Neutrophil (primary cell): ENCODE results near the gene TJAP1.
"Not testable (repeated sequence)": the region's sequence is repeated elsewhere in the genome, so short reads cannot be mapped to it uniquely, and the experiment has no call there.

Source experiments
- H3K27ac ChIP-seq: fragments of 200-600 bp; sonication (generic); 2 replicates; pipeline ENCODE4 v1.5.1; 2016; ENCODE audit warnings: mild to moderate bottlenecking, moderate library complexity
- H3K27me3 ChIP-seq: fragments of 200-600 bp; sonication (generic); 2 replicates; pipeline ENCODE4 v1.6.0; 2016; ENCODE audit warnings: mild to moderate bottlenecking
- H3K36me3 ChIP-seq: fragments of 200-600 bp; sonication (generic); 2 replicates; pipeline ENCODE4 v1.5.1; 2017
- H3K4me1 ChIP-seq, 2 experiments: fragments of 200-600 bp in 1 of 2; sonication (generic) in 1 of 2; 1 replicate in 1 of 2; 2 replicates in 1 of 2; pipeline versions ENCODE4 v1.5.1 to v1.6.1; 2013 to 2016; ENCODE audit warnings: low read depth in 1 of 2, low read length in 1 of 2, mild to moderate bottlenecking in 1 of 2, moderate library complexity in 1 of 2; ENCODE audit not compliant: control insufficient read depth in 1 of 2, insufficient read depth in 1 of 2
- H3K4me3 ChIP-seq, 2 experiments: fragments of 200-600 bp in 1 of 2; sonication (generic) in 1 of 2; 1 replicate in 1 of 2; 2 replicates in 1 of 2; pipeline ENCODE4 v1.5.1; 2013 to 2016; ENCODE audit warnings: low read depth in 1 of 2, low read length in 1 of 2, mild to moderate bottlenecking in 1 of 2, moderate library complexity in 1 of 2
- H3K9me3 ChIP-seq: fragments of 200-600 bp; sonication (generic); 2 replicates; pipeline ENCODE4 v1.5.1; 2016
- TF ChIP-seq, protein P1 (sequence below): fragments of 200-600 bp; sonication (generic); IDR thresholded peaks from 2 replicates; pipeline ENCODE4 v1.5.1; 2016; ENCODE audit warnings: antibody characterized with exemption

TJAP1 gene

DNA sequence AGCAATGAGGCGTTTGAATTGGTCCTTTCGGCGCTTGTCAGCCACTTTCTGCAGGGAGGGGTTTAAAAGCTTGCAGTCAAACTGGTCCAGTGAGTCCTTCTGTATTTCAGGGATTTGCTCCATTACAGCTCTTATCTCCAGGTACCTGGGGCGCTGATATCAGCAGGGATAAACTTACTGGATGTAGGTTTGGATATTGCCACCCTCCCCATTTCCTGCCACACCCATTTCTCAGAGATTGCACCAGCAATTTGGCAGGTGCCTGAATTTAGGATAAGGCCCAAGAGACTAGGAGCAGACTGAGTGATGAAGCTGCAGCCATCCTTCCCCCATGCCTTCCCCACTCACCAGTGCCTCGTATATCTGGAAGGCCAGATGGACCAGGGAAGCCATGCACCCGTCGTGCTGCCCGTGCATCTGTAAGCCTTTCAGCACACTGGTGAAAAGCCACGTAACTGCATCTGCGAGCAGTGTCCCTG is 47.2 kb downstream of the TJAP1 start:
- H3K36me3 ChIP-seq: peaks cover 60% of the 10 kb centered on the region
- H3K27me3 ChIP-seq: no peaks in the 10 kb centered on the region
- TF ChIP-seq, protein P1, sequence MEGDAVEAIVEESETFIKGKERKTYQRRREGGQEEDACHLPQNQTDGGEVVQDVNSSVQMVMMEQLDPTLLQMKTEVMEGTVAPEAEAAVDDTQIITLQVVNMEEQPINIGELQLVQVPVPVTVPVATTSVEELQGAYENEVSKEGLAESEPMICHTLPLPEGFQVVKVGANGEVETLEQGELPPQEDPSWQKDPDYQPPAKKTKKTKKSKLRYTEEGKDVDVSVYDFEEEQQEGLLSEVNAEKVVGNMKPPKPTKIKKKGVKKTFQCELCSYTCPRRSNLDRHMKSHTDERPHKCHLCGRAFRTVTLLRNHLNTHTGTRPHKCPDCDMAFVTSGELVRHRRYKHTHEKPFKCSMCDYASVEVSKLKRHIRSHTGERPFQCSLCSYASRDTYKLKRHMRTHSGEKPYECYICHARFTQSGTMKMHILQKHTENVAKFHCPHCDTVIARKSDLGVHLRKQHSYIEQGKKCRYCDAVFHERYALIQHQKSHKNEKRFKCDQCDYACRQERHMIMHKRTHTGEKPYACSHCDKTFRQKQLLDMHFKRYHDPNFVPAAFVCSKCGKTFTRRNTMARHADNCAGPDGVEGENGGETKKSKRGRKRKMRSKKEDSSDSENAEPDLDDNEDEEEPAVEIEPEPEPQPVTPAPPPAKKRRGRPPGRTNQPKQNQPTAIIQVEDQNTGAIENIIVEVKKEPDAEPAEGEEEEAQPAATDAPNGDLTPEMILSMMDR: no peak
- H3K9me3 ChIP-seq: no peaks in the 10 kb centered on the region
- no peak overlapping the region for H3K27ac ChIP-seq
- H3K4me3 ChIP-seq: no peak overlapping the region
- peaks cover 5% of the 10 kb centered on the region in 2 experiments for H3K4me1 ChIP-seq

GRCh38 chr6:43532201-43532600 is 54.8 kb downstream of the TJAP1 start:
- TF ChIP-seq, protein P1: no peak
- Histone ChIP-seq H3K4me1 (no peaks in the 10 kb centered on the region), H3K9me3 (no peaks in the 10 kb centered on the region), H3K27me3 (no peaks in the 10 kb centered on the region), H3K36me3 (peaks cover 35% of the 10 kb centered on the region), H3K27ac (no peak overlapping the region), H3K4me3 (no peak overlapping the region)

- H3K4me1 ChIP-seq, H3K9me3 ChIP-seq, H3K27me3 ChIP-seq, H3K27ac ChIP-seq, H3K4me3 ChIP-seq: not testable (repeated sequence)
- peaks cover 22% of the 10 kb centered on the region for H3K36me3 ChIP-seq
These were observed 61.6 kb downstream of the TJAP1 start for GRCh38 chr6:43538986-43539385.

DNA sequence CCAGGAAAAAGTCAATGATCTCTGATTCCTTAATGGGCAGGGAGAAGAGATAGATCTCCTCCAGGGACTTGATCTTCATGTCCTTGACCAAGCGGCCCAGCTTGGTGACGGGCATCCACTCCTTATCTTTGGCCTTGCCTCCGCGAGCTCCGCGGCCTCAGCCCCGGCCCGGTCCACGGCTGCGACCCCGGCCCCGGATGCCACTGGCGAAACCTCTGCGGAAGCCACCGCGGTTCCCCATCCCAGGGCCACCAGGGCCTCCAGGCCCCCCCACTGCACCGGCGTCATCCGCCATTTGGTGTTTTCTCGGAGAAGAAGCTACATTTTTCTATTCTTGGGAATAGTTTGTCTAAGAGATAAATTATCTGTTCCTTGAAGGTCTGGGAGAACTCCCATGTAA is 62.0 kb downstream of the TJAP1 start:
- H3K36me3 ChIP-seq: peaks cover 22% of the 10 kb centered on the region
- not testable (repeated sequence) for H3K4me1 ChIP-seq, H3K27ac ChIP-seq, H3K9me3 ChIP-seq, H3K27me3 ChIP-seq, H3K4me3 ChIP-seq

GRCh38 chr6:43540507-43540906 is 63.1 kb downstream of the TJAP1 start:
- TF ChIP-seq, protein P1: no peak
- H3K27ac ChIP-seq: no peak overlapping the region
- H3K4me1 ChIP-seq: no peaks in the 10 kb centered on the region
- no peaks in the 10 kb centered on the region for H3K27me3 ChIP-seq
- no peak overlapping the region for H3K4me3 ChIP-seq
- no peaks in the 10 kb centered on the region for H3K9me3 ChIP-seq
- H3K36me3 ChIP-seq: peaks cover 29% of the 10 kb centered on the region

DNA sequence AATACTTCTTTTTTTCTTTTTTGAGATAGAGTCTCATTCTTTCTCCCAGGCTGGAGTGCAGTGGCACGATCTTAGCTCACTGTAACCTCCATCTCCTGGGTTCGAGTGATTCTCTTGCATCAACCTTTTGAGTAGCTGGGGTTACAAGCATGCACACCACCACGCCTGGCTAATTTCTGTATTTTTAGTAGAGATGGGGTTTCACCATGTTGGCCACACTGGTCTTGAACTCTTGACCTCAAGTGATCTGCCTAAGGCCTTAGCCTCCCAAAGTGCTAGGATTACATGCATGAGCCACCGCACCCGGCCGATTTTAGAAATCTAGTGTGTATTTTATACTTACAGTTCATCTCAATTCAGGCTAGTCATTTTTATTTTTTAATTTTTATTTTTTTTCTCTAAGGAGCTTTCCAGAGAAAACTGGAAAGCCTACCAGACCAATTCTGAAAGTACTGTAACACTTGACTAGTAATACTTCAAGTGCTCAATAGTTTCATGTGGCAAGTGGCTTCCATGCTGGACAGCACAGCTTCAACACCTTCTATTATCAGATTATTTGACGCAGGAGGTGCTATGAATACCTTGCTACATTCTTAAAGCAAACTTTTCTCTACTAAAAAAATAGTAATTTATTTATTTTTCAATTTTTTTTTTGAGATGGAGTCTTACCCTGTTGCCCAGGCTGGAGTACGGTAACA is 64.6 kb downstream of the TJAP1 start:
- TF ChIP-seq, protein P1: no peak
- H3K27ac ChIP-seq: no peak overlapping the region
- no peaks in the 10 kb centered on the region for H3K27me3 ChIP-seq
- no peaks in the 10 kb centered on the region for H3K9me3 ChIP-seq
- peaks cover 37% of the 10 kb centered on the region for H3K36me3 ChIP-seq
- H3K4me3 ChIP-seq: no peak overlapping the region
- H3K4me1 ChIP-seq: no peaks in the 10 kb centered on the region
